H1 (cell line): ENCODE data around the gene LDLRAD4. TPM values are rescaled to one million over a fixed set of nuclear protein-coding genes. Genes with fewer than 3 reads are reported as not detected.

Experiments
- CTCF ChIA-PET: fragments of 300-600 bp; sonication (Branson Sonifier 250); formaldehyde crosslinking; loops from one replicate; lab custom pipeline; 2021; ENCODE audit not compliant: partially characterized antibody; lab: Charles Lee
- POLR2A ChIA-PET: fragments of 300-600 bp; sonication (Branson Sonifier 250); formaldehyde crosslinking; loops from one replicate; lab custom pipeline; 2021; ENCODE audit warnings: inconsistent platforms; ENCODE audit not compliant: partially characterized antibody; lab: Charles Lee
- DNase-seq, 2 experiments: peaks; one replicate each; pipeline versions ENCODE4 v3.0.0 to v3.0.0-alpha.2; 2010 to 2022; ENCODE audit warnings: low spot score in 2 of 2, low read depth in 1 of 2, mixed read lengths in 1 of 2
- FAIRE-seq: peaks from 2 replicates; lab custom pipeline; 2011; peaks lifted over from hg19 to GRCh38; lab: Jason Lieb, UNC
- H2AFZ ChIP-seq: 2 replicates; pipeline ENCODE4 v1.8.1; 2012; ENCODE audit warnings: low read length, inconsistent platforms
- H2AK5ac ChIP-seq: 2 replicates; pipeline ENCODE4 v1.6.1; 2013; ENCODE audit warnings: low read depth, low read length
- H2BK120ac ChIP-seq: replicated peaks from 2 replicates; pipeline ENCODE3; 2013; ENCODE audit warnings: low read depth, low read length, inconsistent platforms
- H2BK12ac ChIP-seq: 2 replicates; pipeline ENCODE4 v1.6.1; 2013; ENCODE audit warnings: low read depth, low read length
- H2BK15ac ChIP-seq: 2 replicates; pipeline ENCODE4 v1.6.1; 2013; ENCODE audit warnings: low read length
- H2BK20ac ChIP-seq: 2 replicates; pipeline ENCODE4 v1.6.1; 2013; ENCODE audit warnings: low read length
- H2BK5ac ChIP-seq: 2 replicates; pipeline ENCODE4 v1.6.1; 2013; ENCODE audit warnings: low read depth, low read length
- H3K14ac ChIP-seq: 2 replicates; pipeline ENCODE4 v1.6.1; 2013; ENCODE audit warnings: inconsistent platforms; ENCODE audit not compliant: insufficient read length
- H3K18ac ChIP-seq: 2 replicates; pipeline ENCODE4 v1.6.1; 2013; ENCODE audit warnings: low read length; ENCODE audit errors: extremely low read depth
- H3K23ac ChIP-seq: 2 replicates; pipeline ENCODE4 v1.6.1; 2013; ENCODE audit warnings: inconsistent platforms; ENCODE audit not compliant: insufficient read length
- H3K23me2 ChIP-seq: 2 replicates; pipeline ENCODE4 v1.6.1; 2013; ENCODE audit warnings: low read depth, low read length
- H3K27ac ChIP-seq: 2 replicates; pipeline ENCODE4 v1.6.1; 2011; ENCODE audit warnings: low read depth, low read length, inconsistent platforms
- H3K27me3 ChIP-seq, 4 experiments: replicated peaks in 1 of 4; 1 replicate in 1 of 4; 2 replicates in 3 of 4; pipeline versions ENCODE4 v1.6.1 to v1.8.1; 2011 to 2013; ENCODE audit warnings: low read length in 3 of 4, mild to moderate bottlenecking in 3 of 4, inconsistent platforms in 2 of 4, mixed read lengths in 2 of 4, moderate library complexity in 1 of 4; ENCODE audit not compliant: control insufficient read depth in 3 of 4, insufficient read depth in 3 of 4; ENCODE audit errors: extremely low read depth in 1 of 4
- H3K36me3 ChIP-seq, 4 experiments: 2 replicates each; pipeline versions ENCODE4 v1.6.1 to v1.8.1; 2011 to 2013; ENCODE audit warnings: mild to moderate bottlenecking in 4 of 4, low read length in 3 of 4, moderate library complexity in 2 of 4, control low read depth in 1 of 4, inconsistent platforms in 1 of 4; ENCODE audit not compliant: insufficient read depth in 4 of 4, control insufficient read depth in 2 of 4
- H3K4ac ChIP-seq: replicated peaks from 2 replicates; pipeline ENCODE3; 2013; ENCODE audit warnings: low read length, low read depth, mixed read lengths, inconsistent platforms; ENCODE audit not compliant: insufficient read length
- H3K4me1 ChIP-seq, 4 experiments: replicated peaks in 1 of 4; 1 replicate in 1 of 4; 2 replicates in 3 of 4; pipeline versions ENCODE4 v1.6.1 to v1.8.1; 2011 to 2013; ENCODE audit warnings: low read length in 3 of 4, inconsistent platforms in 2 of 4, mixed read lengths in 1 of 4; ENCODE audit not compliant: insufficient read depth in 4 of 4, control insufficient read depth in 3 of 4
- H3K4me2 ChIP-seq, 2 experiments: 2 replicates each; pipeline versions ENCODE4 v1.6.1 to v1.8.1; 2011 to 2013; ENCODE audit warnings: low read depth in 2 of 2, low read length in 2 of 2, control low read depth in 1 of 2, inconsistent platforms in 1 of 2, mild to moderate bottlenecking in 1 of 2; ENCODE audit not compliant: insufficient read depth in 1 of 2
- H3K4me3 ChIP-seq, 4 experiments: fragments of 200-600, 300-600 bp in 1 of 4; sonication (generic), shearing (Covaris generic), sonication (Bioruptor Twin) in 1 of 4; 2 replicates each; pipeline versions ENCODE4 v1.5.1 to v1.8.1; 2011 to 2016; ENCODE audit warnings: low read length in 4 of 4, low read depth in 3 of 4, control low read depth in 2 of 4, inconsistent platforms in 2 of 4, mild to moderate bottlenecking in 2 of 4, mixed read lengths in 1 of 4, moderate library complexity in 1 of 4; ENCODE audit not compliant: insufficient read depth in 2 of 4; ENCODE audit errors: extremely low read depth in 1 of 4
- H3K56ac ChIP-seq: replicated peaks from 2 replicates; pipeline ENCODE3; 2013; ENCODE audit warnings: low read depth, mild to moderate bottlenecking, mixed read lengths, low read length, inconsistent platforms; ENCODE audit not compliant: insufficient read length
- H3K79me1 ChIP-seq: 2 replicates; pipeline ENCODE4 v1.6.1; 2013; ENCODE audit warnings: low read depth, low read length, control low read depth
- H3K79me2 ChIP-seq, 2 experiments: 2 replicates each; pipeline versions ENCODE4 v1.6.1 to v1.8.1; 2012 to 2013; ENCODE audit warnings: low read length in 2 of 2, mild to moderate bottlenecking in 2 of 2, inconsistent platforms in 1 of 2; ENCODE audit not compliant: insufficient read depth in 2 of 2, control insufficient read depth in 1 of 2
- H3K9ac ChIP-seq, 4 experiments: replicated peaks in 1 of 4; 1 replicate in 1 of 4; 2 replicates in 3 of 4; pipeline versions ENCODE4 v1.6.1 to v1.8.1; 2011 to 2013; ENCODE audit warnings: low read depth in 3 of 4, low read length in 3 of 4, control low read depth in 2 of 4, mild to moderate bottlenecking in 2 of 4, moderate library complexity in 2 of 4, inconsistent platforms in 1 of 4; ENCODE audit errors: extremely low read depth in 1 of 4
- H3K9me3 ChIP-seq, 2 experiments: 2 replicates each; pipeline versions ENCODE4 v1.6.1 to v1.8.1; 2012 to 2013; ENCODE audit warnings: mild to moderate bottlenecking in 2 of 2, moderate library complexity in 2 of 2, control low read depth in 1 of 2, inconsistent platforms in 1 of 2, low read depth in 1 of 2, low read length in 1 of 2, mixed read lengths in 1 of 2; ENCODE audit not compliant: insufficient read depth in 2 of 2
- H4K20me1 ChIP-seq, 2 experiments: replicated peaks in 1 of 2; 2 replicates each; pipeline versions ENCODE3 to v1.8.1; 2011 to 2013; ENCODE audit warnings: inconsistent platforms in 2 of 2, low read length in 2 of 2, mild to moderate bottlenecking in 1 of 2; ENCODE audit not compliant: insufficient read depth in 2 of 2, control insufficient read depth in 1 of 2
- H4K5ac ChIP-seq: 2 replicates; pipeline ENCODE4 v1.6.1; 2013; ENCODE audit warnings: low read length, low read depth, mixed read lengths, inconsistent platforms; ENCODE audit not compliant: insufficient read length
- H4K8ac ChIP-seq: 2 replicates; pipeline ENCODE4 v1.8.0; 2013; ENCODE audit warnings: mild to moderate bottlenecking, moderate library complexity, low read length, inconsistent platforms; ENCODE audit not compliant: insufficient read depth; ENCODE audit errors: extremely low read depth
- H4K91ac ChIP-seq: replicated peaks from 2 replicates; pipeline ENCODE3; 2013; ENCODE audit warnings: low read length, mixed read lengths, inconsistent platforms; ENCODE audit not compliant: insufficient read length
- ASH2L ChIP-seq: fragments of 200-600, 300-600 bp; sonication (generic); IDR thresholded peaks from one replicate; pipeline ENCODE4 v1.7.1; 2017; ENCODE audit warnings: low read length
- BCL11A ChIP-seq, 2 experiments: IDR thresholded peaks; one replicate each; pipeline ENCODE4 v1.6.1; 2011; ENCODE audit warnings: low read depth in 2 of 2, low read length in 2 of 2, mild to moderate bottlenecking in 2 of 2
- CHD2 ChIP-seq: IDR thresholded peaks from 2 replicates; pipeline ENCODE4 v1.6.1; 2012; ENCODE audit warnings: low read length, improper control_type of control experiment
- EZH2 ChIP-seq: fragments of 200-600 bp; sonication (generic); IDR thresholded peaks from 2 replicates; pipeline ENCODE4 v1.7.1; 2012; ENCODE audit warnings: low read depth, mild to moderate bottlenecking, moderate library complexity, low read length, inconsistent platforms; ENCODE audit not compliant: severe bottlenecking
- GTF2F1 ChIP-seq: IDR thresholded peaks from 2 replicates; pipeline ENCODE4 v1.6.1; 2012; ENCODE audit warnings: low read depth, low read length, improper control_type of control experiment, borderline replicate concordance
- KDM1A ChIP-seq: fragments of 200-600, 300-600 bp; sonication (generic); IDR thresholded peaks from 2 replicates; pipeline ENCODE4 v1.7.1; 2016; ENCODE audit warnings: mild to moderate bottlenecking, low read length, borderline replicate concordance
- POLR2A ChIP-seq, 2 experiments: IDR thresholded peaks; 1 replicate in 1 of 2; 2 replicates in 1 of 2; pipeline ENCODE4 v1.6.1; 2011; ENCODE audit warnings: low read depth in 2 of 2, low read length in 2 of 2, mild to moderate bottlenecking in 2 of 2; ENCODE audit errors: control extremely low read depth in 1 of 2
- ZNF274 ChIP-seq: IDR thresholded peaks from 2 replicates; pipeline ENCODE4 v1.7.0; 2012; ENCODE audit warnings: low read length, borderline replicate concordance; ENCODE audit errors: extremely low read depth
- WGBS, 2 experiments: shearing (Covaris generic) in 1 of 2; methylation state at CpG; one replicate each; pipeline versions ENCODE4 v1.1.6 to v1.1.7; 2013 to 2015; ENCODE audit warnings: low lambda C conversion rate in 2 of 2, mixed read lengths in 2 of 2, inconsistent platforms in 1 of 2, low coverage in 1 of 2, missing lambda C conversion rate in 1 of 2; ENCODE audit not compliant: insufficient replicate concordance in 2 of 2, insufficient coverage in 1 of 2, insufficient read length in 1 of 2; ENCODE audit errors: extremely low coverage in 1 of 2, missing lambda C conversion rate in 1 of 2; 5-methylcytosine and 5-hydroxymethylcytosine counted together
- polyA plus RNA-seq, 7 experiments: library from polyadenylated mRNA; depleted of rRNA in 3 of 7; stranded (reverse) in 5 of 7; unstranded in 2 of 7; fragments of >200 nt in 5 of 7; fragments of 200-250 nt in 2 of 7; gene quantifications; 1 replicate in 5 of 7; 2 replicates in 1 of 7; 4 replicates in 1 of 7; pipeline versions ENCODE4 v1.2.1 to v1.2.3, GENCODE V29; 2011 to 2013; ENCODE audit warnings: missing spikeins in 2 of 7, mixed read lengths in 2 of 7
- total RNA-seq: library from RNA; stranded (reverse); fragmentation: NEBNext Ultra II Directional; extraction: Animal tissue kit (Norgen Biotek cat#: 25700); gene quantifications from 2 replicates; pipeline ENCODE4 v1.2.1, GENCODE V29; 2021

Gene LDLRAD4
- total and polyA plus RNA-seq, 2 of the 8 experiments (the other 6 are each of a cell fraction or from before 2014, with no cell fraction given), result 0.77 to 1.4 TPM

- Histone ChIP-seq H3K23ac (no peak overlapping the region), H2AK5ac (no peak overlapping the region), H3K36me3 (no peaks in the 10 kb centered on the region), H3K18ac (no peak overlapping the region), H3K4ac (no peak overlapping the region), H3K4me2 (no peak overlapping the region), H3K9me3 (no peaks in the 10 kb centered on the region), H2AFZ (no peak overlapping the region), H2BK15ac (no peak overlapping the region), H3K56ac (no peak overlapping the region), H3K23me2 (no peaks in the 10 kb centered on the region), H2BK20ac (no peak overlapping the region), H4K91ac (no peak overlapping the region), H3K4me3 (no peak overlapping the region), H3K27ac (no peak overlapping the region), H3K79me2 (no peaks in the 10 kb centered on the region), H3K4me1 (peaks cover 0 to 8% (median 3%) of the 10 kb centered on the region in 4 experiments; a peak in 5 of 7 replicates), H2BK120ac (no peak overlapping the region), H4K20me1 (peaks cover 0 to 1% of the 10 kb centered on the region in 2 experiments), H3K9ac (no peak overlapping the region), H3K79me1 (no peaks in the 10 kb centered on the region), H4K5ac (no peak overlapping the region), H3K14ac (no peak overlapping the region), H2BK5ac (no peak overlapping the region), H2BK12ac (no peak overlapping the region), H3K27me3 (no peaks in the 10 kb centered on the region), H4K8ac (no peak overlapping the region)
- WGBS, 2 experiments, result 91% methylated on average over 14 of the region's 14 CpGs; no CpG with 5 or more reads in 1 of the 2 experiments
- no peak for FAIRE-seq
- DNase-seq, result no peak
- CTCF ChIA-PET, result no interaction called here
- POLR2A ChIA-PET, result no interaction called here
- no peak for TF ChIP-seq BCL11A (IDR thresholded peaks at IDR 0.05; ENCODE audit: low read depth in 2 of 2, low read length in 2 of 2)
- no peak for TF ChIP-seq GTF2F1
- no peak for TF ChIP-seq CHD2
- TF ChIP-seq ASH2L, result no peak
- no peak for TF ChIP-seq POLR2A (IDR thresholded peaks at IDR 0.05; ENCODE audit: control extremely low read depth in 1 of 2, low read depth in 2 of 2, low read length in 2 of 2)
- TF ChIP-seq ZNF274, result no peak
- no peak for TF ChIP-seq EZH2
- TF ChIP-seq KDM1A, result no peak
Measured at GRCh38 chr18:13488281-13488929, 269.8 kb downstream of the LDLRAD4 start.
